ENCODE measurements around the gene NAA38. TPM values are rescaled to one million over a fixed set of nuclear protein-coding genes. Genes with fewer than 3 reads are reported as not detected.

NAA38 gene
- polyA plus RNA-seq, 1 donor: 50.7 TPM

DNA sequence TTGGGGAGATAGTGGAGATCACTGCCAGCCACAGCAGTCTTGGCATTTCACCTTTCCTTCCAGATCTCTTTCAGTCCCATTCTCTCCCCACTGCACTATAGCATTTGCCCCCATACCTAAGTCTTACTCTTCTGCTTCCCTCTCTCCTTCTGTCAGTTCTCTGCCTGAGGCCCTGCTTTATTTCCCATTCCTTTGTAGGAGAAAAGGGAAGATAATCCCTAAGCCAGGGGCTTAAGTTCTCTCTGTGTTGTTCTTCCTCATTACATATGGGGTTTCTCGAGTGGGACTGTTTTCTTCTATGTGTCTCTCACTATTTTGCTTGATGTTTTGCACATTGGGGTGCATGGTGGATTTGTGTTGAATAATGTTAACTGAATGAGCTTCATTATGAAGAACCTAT lies 16.9 kb downstream of the NAA38 start:
- Histone ChIP-seq H3K4me1 (ENCODE audit: control insufficient read depth, insufficient read depth, low read length) (peaks cover 42% of the 10 kb centered on the region), H3K9me3 (ENCODE audit: control insufficient read depth, low read depth, low read length) (peaks cover 3% of the 10 kb centered on the region), H3K36me3 (ENCODE audit: control insufficient read depth, insufficient read depth, low read length) (peaks cover 9% of the 10 kb centered on the region), H3K4me3 (ENCODE audit: low read length) (no peak overlapping the region), H3K27me3 (ENCODE audit: control insufficient read depth, insufficient read depth, low read length) (no peaks in the 10 kb centered on the region), H3K27ac (ENCODE audit: low read length) (peak overlapping the region; percentile 98)
- no CpG with 5 or more reads among the region's 1 CpG for WGBS (ENCODE audit: insufficient coverage, low lambda C conversion rate)
- no peak for DNase-seq

DNA sequence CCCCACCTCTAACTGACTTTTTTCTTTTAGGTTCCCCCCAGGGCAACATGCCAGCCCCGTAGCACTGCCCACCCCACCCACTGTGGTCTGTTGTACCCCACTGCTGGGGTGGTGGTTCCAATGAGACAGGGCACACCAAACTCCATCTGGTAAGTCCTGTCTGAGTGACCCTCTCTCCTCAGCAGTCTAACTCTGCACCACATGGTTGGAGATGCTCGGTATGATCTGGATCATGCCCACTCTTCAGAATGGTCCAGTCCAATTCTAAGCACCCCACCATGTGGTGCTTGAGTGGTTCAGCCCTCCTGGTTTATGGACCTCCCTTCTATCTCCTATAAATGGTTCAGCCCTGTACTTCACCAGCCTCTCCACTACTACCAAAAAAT lies 17.5 kb downstream of the NAA38 start:
- H3K4me3 ChIP-seq (ENCODE audit: low read length): no peak overlapping the region
- H3K9me3 ChIP-seq (ENCODE audit: control insufficient read depth, low read depth, low read length): peaks cover 3% of the 10 kb centered on the region
- H3K4me1 ChIP-seq (ENCODE audit: control insufficient read depth, insufficient read depth, low read length): peaks cover 37% of the 10 kb centered on the region
- H3K36me3 ChIP-seq (ENCODE audit: control insufficient read depth, insufficient read depth, low read length): peaks cover 4% of the 10 kb centered on the region
- H3K27ac ChIP-seq (ENCODE audit: low read length): peak overlapping the region; percentile 57
- H3K27me3 ChIP-seq (ENCODE audit: control insufficient read depth, insufficient read depth, low read length): no peaks in the 10 kb centered on the region
- WGBS (ENCODE audit: insufficient coverage, low lambda C conversion rate): no CpG with 5 or more reads among the region's 2 CpGs
- DNase-seq: peak in 1 of 2 donors; percentile 48

DNA sequence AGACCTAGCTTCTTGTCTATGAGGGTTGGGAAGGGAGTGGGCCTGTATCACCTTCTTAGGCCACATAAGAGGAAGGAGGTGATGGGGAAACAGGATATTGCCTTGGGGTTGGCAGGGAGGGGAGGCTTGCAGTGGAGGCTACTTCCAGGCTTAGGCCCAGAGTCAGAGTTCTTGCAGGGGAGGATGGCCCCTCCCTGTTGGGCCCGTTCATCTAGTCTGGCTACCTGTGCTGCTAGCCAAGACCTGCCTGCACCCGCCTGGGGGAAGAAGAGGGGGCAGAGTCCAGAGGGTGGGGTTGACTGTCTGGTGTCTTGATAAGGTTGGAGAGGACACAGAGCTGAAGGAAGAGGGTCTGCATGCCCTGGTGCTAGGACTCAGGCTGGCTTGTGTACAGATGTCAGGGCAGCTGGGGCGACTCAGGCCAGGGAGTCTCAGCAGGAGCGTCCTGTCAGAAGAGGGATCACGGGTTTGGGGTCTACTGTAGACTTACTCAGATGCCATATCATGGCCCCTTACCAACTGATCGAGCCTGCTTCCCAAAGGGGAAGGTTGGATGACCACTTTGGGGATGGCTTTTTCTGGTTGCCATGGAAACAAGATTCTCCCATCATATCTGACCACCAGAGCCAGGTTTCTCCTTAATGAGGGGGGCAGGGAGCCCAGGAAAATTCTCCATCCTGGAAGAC lies 18.0 kb downstream of the NAA38 start:
- peaks cover 41% of the 10 kb centered on the region for H3K4me1 ChIP-seq (ENCODE audit: control insufficient read depth, insufficient read depth, low read length)
- DNase-seq: peak; percentile 73 to 83

DNA sequence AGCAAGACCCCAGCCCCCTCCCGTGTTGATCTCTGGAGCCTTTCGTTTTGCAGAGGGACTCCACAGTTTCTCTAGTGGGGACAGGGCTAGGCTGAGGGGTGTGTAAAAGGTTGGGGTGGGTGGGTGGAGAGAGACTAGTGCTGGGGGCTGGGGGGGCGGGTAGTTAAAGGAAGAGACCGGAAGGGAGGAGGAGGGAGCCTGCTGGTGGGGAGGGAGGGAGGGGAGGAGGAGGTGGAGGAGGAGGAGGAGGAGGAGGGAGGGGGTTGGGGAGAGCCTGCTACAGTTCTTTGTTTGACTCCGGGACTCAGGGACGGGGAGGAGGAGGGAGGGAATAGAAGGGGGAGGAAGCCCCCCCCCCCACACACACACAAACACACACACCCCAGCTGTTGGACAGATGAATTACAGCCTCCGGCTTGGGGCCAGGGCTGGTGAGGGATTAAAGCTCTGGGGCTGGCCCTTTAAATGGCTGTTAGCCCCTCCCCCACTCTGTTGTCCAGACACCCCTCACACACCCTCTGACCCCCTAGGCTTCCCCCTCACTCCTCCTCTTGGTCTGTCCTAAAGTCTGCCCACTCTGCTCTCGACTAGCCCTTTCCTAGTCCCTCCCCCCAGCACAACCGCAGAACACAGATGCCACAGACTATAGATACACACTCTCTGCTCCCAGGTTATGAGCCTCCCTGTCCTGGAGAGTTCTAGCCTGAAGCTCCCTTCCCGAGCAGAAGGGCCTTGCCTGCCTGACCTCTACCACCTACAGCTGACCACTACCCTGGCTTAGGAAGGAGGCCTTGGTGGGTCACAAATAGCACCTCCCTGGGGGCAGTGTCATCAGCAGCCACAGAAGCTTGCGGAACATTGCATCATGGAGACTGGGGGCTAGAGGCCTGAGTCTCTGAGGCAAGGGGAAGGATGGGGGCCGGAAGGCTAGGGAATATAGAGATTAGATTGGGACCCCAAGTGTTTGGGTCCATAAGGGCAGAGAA lies 19.0 kb downstream of the NAA38 start:
- H3K27me3 ChIP-seq (ENCODE audit: control insufficient read depth, insufficient read depth, low read length): no peaks in the 10 kb centered on the region
- H3K36me3 ChIP-seq (ENCODE audit: control insufficient read depth, insufficient read depth, low read length): peaks cover 4% of the 10 kb centered on the region
- peaks cover 45% of the 10 kb centered on the region for H3K4me1 ChIP-seq (ENCODE audit: control insufficient read depth, insufficient read depth, low read length)
- WGBS (ENCODE audit: insufficient coverage, low lambda C conversion rate): 40% methylated on average over 3 of the region's 12 CpGs
- peak overlapping the region; percentile 40 for H3K4me3 ChIP-seq (ENCODE audit: low read length)
- H3K9me3 ChIP-seq (ENCODE audit: control insufficient read depth, low read depth, low read length): peaks cover 3% of the 10 kb centered on the region
- peak overlapping the region; percentile 96 for H3K27ac ChIP-seq (ENCODE audit: low read length)
- DNase-seq: peak; percentile 50 to 66

More for the DNA sequence above, 18.0 kb downstream of the NAA38 start:
- no CpG with 5 or more reads among the region's 6 CpGs for WGBS (ENCODE audit: insufficient coverage, low lambda C conversion rate)
- no peaks in the 10 kb centered on the region for H3K27me3 ChIP-seq (ENCODE audit: control insufficient read depth, insufficient read depth, low read length)
- H3K27ac ChIP-seq (ENCODE audit: low read length): peak overlapping the region; percentile 57
- peaks cover 3% of the 10 kb centered on the region for H3K9me3 ChIP-seq (ENCODE audit: control insufficient read depth, low read depth, low read length)
- peaks cover 4% of the 10 kb centered on the region for H3K36me3 ChIP-seq (ENCODE audit: control insufficient read depth, insufficient read depth, low read length)
- peak overlapping the region; percentile 5 for H3K4me3 ChIP-seq (ENCODE audit: low read length)

- Histone ChIP-seq H3K36me3 (ENCODE audit: control insufficient read depth, insufficient read depth, low read length) (peaks cover 4% of the 10 kb centered on the region), H3K9me3 (ENCODE audit: control insufficient read depth, low read depth, low read length) (peaks cover 3% of the 10 kb centered on the region), H3K27ac (ENCODE audit: low read length) (peak overlapping the region; percentile 96), H3K27me3 (ENCODE audit: control insufficient read depth, insufficient read depth, low read length) (no peaks in the 10 kb centered on the region), H3K4me3 (ENCODE audit: low read length) (peak overlapping the region; percentile 40), H3K4me1 (ENCODE audit: control insufficient read depth, insufficient read depth, low read length) (peaks cover 48% of the 10 kb centered on the region)
- no CpG with 5 or more reads among the region's 8 CpGs for WGBS (ENCODE audit: insufficient coverage, low lambda C conversion rate)
- no peak for DNase-seq
These were observed 19.8 kb downstream of the NAA38 start for GRCh38 chr17:7837408-7838088.

DNA sequence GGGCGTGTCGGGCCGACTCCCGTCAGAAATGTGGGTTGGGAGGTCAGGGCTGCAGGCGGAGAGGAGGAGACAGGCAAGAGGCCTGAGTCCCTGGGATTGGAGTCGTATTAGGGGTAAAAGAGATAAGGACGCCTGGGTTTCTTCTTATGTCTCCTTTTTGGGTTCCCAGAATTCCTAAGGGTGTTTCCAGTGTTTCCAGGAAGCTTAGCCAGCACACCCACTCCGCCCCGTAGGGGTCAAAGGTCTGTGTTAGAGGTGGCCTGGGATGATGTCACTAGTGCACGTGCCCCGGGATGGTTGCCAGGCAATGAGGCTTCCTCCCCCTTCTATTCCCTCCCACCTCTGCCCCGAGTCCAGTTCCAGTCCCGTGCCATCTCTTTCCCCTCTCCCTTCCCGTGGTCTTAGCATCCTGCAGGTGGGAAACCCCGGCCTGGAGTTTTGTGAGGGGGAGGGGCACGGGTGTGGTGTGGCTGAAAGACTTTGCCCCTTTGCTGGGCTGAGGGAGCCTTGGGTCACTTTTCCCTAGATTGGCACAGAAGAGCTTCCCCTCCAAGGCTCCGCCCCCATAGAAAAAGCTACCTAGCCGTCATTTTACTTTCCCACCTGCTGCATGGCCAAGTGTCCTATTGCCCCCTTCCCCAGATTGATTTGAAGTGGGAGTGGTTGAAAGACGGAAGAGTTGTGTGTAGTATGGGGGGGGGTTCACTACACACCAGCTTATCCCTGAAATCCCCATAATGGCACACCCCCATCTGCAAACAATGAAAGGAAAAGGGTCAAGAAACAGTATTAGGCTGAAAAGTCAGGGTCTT lies 20.6 kb downstream of the NAA38 start:
- H3K36me3 ChIP-seq (ENCODE audit: control insufficient read depth, insufficient read depth, low read length): peaks cover 4% of the 10 kb centered on the region
- H3K27ac ChIP-seq (ENCODE audit: low read length): peak overlapping the region; percentile 96
- H3K9me3 ChIP-seq (ENCODE audit: control insufficient read depth, low read depth, low read length): peaks cover 2% of the 10 kb centered on the region
- no CpG with 5 or more reads among the region's 19 CpGs for WGBS (ENCODE audit: insufficient coverage, low lambda C conversion rate)
- H3K27me3 ChIP-seq (ENCODE audit: control insufficient read depth, insufficient read depth, low read length): no peaks in the 10 kb centered on the region
- H3K4me1 ChIP-seq (ENCODE audit: control insufficient read depth, insufficient read depth, low read length): peaks cover 48% of the 10 kb centered on the region
- DNase-seq: peak; percentile 99 to 100
- peak overlapping the region; percentile 77 for H3K4me3 ChIP-seq (ENCODE audit: low read length)

DNA sequence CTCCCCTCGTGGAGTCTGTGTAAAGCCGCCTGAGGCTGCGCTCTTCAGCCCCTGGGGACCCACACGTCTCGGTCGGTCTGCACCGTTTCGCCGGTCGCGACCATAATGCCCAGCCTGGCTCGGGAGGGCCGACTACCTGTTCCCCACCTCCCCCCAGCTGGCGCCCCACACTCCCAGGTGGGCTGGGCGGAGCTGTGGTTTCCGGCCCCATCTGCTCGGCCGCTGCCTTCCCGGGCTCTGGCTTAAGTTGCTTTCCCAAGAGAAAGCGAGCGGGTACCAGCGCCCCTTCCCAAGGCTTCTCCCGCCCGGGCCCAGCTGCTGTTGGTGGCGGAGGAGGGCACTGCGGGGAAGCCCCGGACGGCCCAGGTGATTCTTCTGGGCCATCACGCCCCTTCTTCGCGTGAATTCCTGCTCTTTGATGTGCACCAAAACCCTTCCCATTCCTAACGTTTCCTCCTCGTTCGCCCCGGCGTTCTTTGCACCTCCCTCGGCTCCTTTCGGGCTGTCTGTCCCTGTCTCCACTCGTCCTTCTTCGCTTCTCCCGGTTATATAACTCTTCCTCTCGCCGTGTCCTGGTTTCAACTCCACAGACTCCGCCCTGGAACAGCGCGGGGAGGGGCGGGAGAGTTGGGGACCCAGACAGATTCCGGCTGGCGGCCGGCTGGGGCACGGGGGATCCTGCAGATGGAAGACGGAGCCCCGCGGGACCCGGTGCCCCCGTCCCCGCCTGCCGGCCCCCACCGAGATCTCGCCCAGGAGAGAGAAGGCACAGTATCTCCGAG lies 21.4 kb downstream of the NAA38 start:
- H3K36me3 ChIP-seq (ENCODE audit: control insufficient read depth, insufficient read depth, low read length): peaks cover 4% of the 10 kb centered on the region
- peak overlapping the region; percentile 96 for H3K27ac ChIP-seq (ENCODE audit: low read length)
- H3K4me3 ChIP-seq (ENCODE audit: low read length): peak overlapping the region; percentile 77
- no peaks in the 10 kb centered on the region for H3K27me3 ChIP-seq (ENCODE audit: control insufficient read depth, insufficient read depth, low read length)
- 3% methylated on average over 7 of the region's 61 CpGs for WGBS (ENCODE audit: insufficient coverage, low lambda C conversion rate)
- DNase-seq: peak in 1 of 2 donors; percentile 62
- H3K4me1 ChIP-seq (ENCODE audit: control insufficient read depth, insufficient read depth, low read length): peaks cover 44% of the 10 kb centered on the region
- H3K9me3 ChIP-seq (ENCODE audit: control insufficient read depth, low read depth, low read length): no peaks in the 10 kb centered on the region

GRCh38 chr17:7834957-7835813 lies 22.2 kb downstream of the NAA38 start:
- peaks cover 1% of the 10 kb centered on the region for H3K27me3 ChIP-seq (ENCODE audit: control insufficient read depth, insufficient read depth, low read length)
- peaks cover 2% of the 10 kb centered on the region for H3K36me3 ChIP-seq (ENCODE audit: control insufficient read depth, insufficient read depth, low read length)
- peak overlapping the region; percentile 96 for H3K27ac ChIP-seq (ENCODE audit: low read length)
- no peaks in the 10 kb centered on the region for H3K9me3 ChIP-seq (ENCODE audit: control insufficient read depth, low read depth, low read length)
- no CpG with 5 or more reads among the region's 69 CpGs for WGBS (ENCODE audit: insufficient coverage, low lambda C conversion rate)
- H3K4me3 ChIP-seq (ENCODE audit: low read length): peak overlapping the region; percentile 77
- peaks cover 36% of the 10 kb centered on the region for H3K4me1 ChIP-seq (ENCODE audit: control insufficient read depth, insufficient read depth, low read length)
- DNase-seq: peak; percentile 99
